ACHN (cell line): ENCODE results near the gene ASGR1.

ENCODE experiments used
- DNase-seq: peaks from one replicate; pipeline ENCODE4 v3.0.0-alpha.2; 2015
- in situ Hi-C: cut with HindIII; loops from 2 replicates; pipeline ENCODE4 v1.10.0; 2017; ENCODE audit warnings: low sequenced_read_pairs, low pct_ligation_motif_present, low pct_unique_long_range_greater_than_20kb

ASGR1 gene

DNA sequence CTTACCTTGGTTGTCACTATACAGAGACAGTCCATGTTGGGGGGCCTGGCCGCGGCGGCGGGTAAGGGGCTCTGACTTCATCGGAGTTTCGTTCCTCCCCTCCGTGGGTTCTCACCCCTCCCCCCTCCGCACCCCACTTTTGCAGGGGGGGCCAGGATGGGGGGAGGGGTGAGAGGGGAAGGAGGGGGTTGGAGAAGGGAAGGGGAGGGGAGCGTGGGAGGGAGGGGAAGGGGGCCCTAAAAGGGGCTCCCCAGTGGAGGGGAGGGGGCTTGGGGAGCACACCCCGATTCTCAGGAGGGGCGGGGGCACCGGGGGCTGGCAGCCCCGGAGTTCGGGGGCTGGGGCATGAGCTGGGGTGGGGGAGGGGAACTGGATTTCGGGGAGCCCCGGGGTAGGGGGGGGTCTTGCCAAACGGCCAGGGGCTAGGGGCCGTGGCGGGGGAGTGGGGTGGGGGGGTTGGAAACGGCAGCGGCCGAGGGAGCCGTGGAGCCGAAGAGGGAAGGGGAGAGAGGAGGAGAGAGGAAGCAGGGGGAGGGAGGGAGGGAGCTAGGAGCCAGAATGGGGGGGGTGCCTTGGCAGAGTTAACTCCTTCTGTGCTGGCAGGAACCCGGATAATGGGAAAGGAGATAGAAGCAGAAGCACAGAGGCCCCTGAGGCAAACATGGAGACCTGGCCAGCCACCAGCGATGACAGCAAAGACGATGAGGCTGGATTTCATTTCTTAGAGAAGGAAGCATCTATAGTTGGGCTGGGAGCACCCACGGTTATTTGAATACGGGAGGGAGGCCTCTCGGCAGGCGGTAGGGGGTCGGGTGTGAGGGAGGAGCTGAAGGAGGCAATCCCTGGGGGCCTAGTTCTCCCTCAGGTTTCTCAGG, 38.2 kb upstream of the ASGR1 start:
- in situ Hi-C loops = no loop called here
- peak; percentile 71 for DNase-seq

- in situ Hi-C loops = no loop called here
- DNase-seq = no peak
These were observed 37.3 kb upstream of the ASGR1 start for GRCh38 chr17:7216242-7217112.

DNA sequence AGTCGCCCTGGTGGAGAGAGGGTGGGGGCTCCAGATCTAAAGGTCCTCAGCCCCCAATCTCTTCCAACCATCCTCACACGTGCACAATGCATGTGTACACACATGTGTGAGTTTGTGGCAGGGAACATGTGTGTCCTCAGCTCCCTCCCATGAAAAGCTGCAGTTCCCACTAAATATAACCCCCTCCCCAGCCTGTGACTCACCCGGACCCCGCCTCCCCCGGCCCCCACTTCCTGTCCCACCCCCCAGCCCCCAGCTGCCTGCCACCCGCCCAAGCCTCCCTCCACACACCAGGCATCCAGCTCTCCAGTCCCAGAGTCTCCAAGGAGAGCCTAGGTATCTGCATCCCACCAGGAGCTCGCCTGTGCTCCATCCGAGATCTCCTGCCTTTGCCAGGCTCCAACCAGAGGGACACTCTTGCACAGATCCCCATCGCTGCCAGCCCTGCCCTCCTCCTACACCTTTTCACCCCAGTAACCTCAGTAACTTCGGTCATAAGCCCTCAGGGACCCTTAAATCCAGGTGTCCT, 36.5 kb upstream of the ASGR1 start:
- in situ Hi-C loops = no loop called here
- DNase-seq = no peak

DNA sequence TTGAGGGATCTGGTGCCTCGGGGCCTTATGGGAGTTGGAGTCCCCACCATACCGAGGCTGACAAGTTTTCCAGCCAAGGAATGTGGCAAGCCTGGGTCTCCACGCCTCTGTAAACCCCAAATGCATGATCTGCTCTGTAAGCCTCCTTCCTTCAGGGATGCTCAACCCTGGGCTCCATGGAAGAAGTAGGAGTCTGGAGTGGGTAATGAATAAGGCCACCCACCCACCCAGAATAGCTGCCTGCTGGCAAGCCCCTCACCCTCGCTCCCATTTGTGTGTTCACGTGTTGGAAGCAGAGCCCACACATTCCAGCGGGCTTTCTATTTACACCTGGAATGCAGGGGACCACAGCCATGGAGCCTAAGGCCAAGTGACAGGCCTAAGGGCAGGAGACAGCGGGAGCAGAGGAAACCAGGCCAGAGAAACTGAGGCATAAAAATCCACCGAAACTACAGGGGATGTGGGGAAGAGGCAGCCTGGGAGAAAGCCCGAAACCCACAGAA, 36.0 kb upstream of the ASGR1 start:
- no peak for DNase-seq
- in situ Hi-C loops = no loop called here

GRCh38 chr17:7214300-7215135, 35.3 kb upstream of the ASGR1 start:
- in situ Hi-C loops = no loop called here
- DNase-seq = peak; percentile 99

DNA sequence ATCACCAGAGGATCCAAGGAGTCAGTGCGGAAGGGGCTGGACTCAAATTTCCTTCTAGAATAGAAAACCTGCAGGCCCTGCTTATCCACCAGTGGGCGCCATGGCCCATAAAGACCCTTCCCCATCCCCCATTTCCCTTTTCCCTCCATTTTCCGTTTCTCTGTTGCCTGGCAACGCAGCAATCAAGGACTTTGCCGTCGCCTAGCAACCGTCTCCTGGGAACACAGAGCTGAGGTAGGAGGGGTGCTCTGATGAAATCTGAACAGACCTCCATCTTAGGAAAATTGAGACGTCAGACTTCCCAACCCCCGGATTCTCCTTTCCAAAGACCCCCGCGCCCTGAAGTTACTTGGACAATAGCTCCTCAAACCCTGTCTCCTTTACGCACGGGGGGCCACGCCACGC, 34.7 kb upstream of the ASGR1 start:
- DNase-seq = peak; percentile 73
- in situ Hi-C loops = no loop called here

- in situ Hi-C loops = no loop called here
- DNase-seq = no peak
These were observed 32.5 kb upstream of the ASGR1 start for GRCh38 chr17:7211491-7212273.

- DNase-seq = no peak
- in situ Hi-C loops = no loop called here
These were observed 29.7 kb upstream of the ASGR1 start for GRCh38 chr17:7208754-7209460.

DNA sequence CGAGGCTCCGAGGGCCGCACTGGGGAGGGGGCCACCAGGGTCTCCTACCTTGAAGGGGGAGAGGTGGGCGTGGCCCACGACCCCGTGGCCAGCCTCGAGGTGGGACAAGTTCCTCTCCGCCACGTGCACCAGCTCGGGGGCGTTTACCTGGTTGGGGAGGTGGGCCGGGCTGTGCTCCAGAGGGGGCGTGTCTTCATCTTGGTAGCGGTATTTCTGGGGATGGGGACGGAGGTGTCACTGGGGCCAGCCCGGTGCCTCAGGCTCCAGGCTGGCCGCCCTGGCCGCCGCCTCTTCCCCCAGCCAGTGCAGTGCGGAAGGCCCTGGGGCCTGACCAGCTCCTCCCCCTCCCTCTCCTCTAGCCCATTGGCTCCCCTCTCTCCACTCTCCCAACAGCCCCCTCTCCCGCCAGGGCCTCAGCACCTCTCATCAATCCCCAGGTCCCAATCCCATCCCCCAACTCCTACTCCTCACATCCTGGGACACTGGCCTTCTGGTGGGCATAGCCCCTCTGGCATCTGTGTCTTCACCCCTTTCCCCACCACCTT, 28.9 kb upstream of the ASGR1 start:
- DNase-seq = no peak
- in situ Hi-C loops = no loop called here

DNA sequence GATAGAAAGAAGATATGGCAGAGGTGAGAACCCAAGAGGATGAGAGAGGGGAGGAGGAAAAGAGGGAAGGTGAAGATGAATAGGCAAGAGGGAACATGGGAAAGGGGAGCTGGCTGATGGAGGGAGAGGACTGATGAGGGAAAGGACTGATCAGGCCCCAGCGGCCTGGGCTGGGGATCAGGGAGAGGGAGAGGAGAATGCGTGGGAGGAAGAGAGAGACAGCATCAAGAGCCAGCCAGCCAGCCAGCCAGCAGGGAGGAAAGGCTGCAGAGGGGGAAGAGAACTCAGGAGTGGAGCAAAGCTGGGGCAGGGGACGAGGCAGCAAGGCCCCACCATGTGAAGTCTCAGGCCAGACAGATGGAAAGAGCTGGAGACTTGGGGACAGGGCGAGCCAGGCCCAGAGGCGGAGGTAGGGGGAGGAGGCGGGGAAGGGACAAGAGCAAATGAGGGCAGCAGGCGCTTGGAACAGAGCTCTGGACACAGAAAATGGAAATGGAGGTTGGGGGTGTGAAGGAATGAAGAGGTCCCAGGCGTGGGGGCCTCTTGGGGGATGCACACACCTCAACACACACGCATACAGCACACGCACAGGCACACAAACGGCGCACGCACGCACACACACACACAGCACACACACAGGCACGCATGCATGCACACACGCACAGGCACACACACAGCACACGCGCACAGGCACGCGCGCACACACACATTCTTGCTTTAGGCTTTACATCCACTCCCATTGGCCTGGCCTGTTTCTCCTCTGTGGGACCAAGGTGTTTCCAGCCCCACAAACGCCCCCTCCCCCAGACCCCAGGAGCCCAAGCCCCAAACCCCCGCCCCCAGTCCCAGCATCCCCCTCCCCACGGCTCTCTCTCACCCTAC, 28.2 kb upstream of the ASGR1 start:
- no peak for DNase-seq
- in situ Hi-C loops = no loop called here

DNA sequence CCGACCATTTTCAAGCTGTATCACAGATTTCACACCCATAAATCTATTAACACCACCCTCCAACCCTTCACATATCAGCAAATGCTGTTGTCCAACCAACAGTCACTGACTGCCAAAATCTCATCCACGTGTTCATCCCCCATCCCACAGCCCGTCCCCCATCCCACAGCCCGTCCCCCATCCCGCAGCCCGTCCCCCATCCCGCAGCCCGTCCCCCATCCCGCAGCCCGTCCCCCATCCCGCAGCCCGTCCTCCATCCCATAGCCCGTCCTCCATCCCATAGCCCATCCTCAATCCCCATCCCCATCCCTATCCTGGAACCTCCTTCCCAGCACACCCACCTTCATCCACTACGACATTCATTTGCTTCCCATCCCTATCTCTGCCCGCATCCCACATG, 26.4 kb upstream of the ASGR1 start:
- in situ Hi-C loops = no loop called here
- no peak for DNase-seq

GRCh38 chr17:7204828-7205461, 25.8 kb upstream of the ASGR1 start:
- in situ Hi-C loops = no loop called here

GRCh38 chr17:7204336-7204735, 25.2 kb upstream of the ASGR1 start:
- no peak for DNase-seq
- in situ Hi-C loops = no loop called here

More at GRCh38 chr17:7204828-7205461, 25.8 kb upstream of the ASGR1 start:
- DNase-seq = peak; percentile 75

- DNase-seq = no peak
- in situ Hi-C loops = no loop called here
These were observed 24.2 kb upstream of the ASGR1 start for GRCh38 chr17:7203391-7203790.

- in situ Hi-C loops = no loop called here
- no peak for DNase-seq
These were observed 17.7 kb upstream of the ASGR1 start for GRCh38 chr17:7196651-7197401.
